T-helper 1 cell treated with Interleukin-12 subunit alpha and Interleukin-12 subunit beta and Interleukin-4 antibody, amounts not matched to agents 30 μg/mL and 1 μg/mL, for 36 hours (primary cell): Measurements from ENCODE around the gene AOPEP.
A peak's percentile ranks its signal among the peaks of the same experiment; 100 is the strongest.

Source experiments
- H3K27ac Mint-ChIP-seq: one replicate; pipeline ENCODE4 v1.8.0; 2021; ENCODE audit warnings: mild to moderate bottlenecking, mixed read lengths
- H3K27me3 Mint-ChIP-seq: one replicate; pipeline ENCODE4 v1.8.0; 2021; ENCODE audit warnings: low read depth, mixed read lengths
- H3K36me3 Mint-ChIP-seq: one replicate; pipeline ENCODE4 v1.8.0; 2021; ENCODE audit warnings: low read depth, mixed read lengths
- H3K4me1 Mint-ChIP-seq: one replicate; pipeline ENCODE4 v1.8.0; 2021; ENCODE audit warnings: low read depth, mixed read lengths
- H3K4me3 Mint-ChIP-seq: one replicate; pipeline ENCODE4 v1.8.0; 2021; ENCODE audit warnings: mild to moderate bottlenecking, moderate library complexity, mixed read lengths
- H3K9me3 Mint-ChIP-seq: one replicate; pipeline ENCODE4 v1.8.0; 2021; ENCODE audit warnings: mixed read lengths

The AOPEP gene

GRCh38 chr9:95035846-95036245, 309.3 kb downstream of the AOPEP start:
- Mint-ChIP-seq H3K36me3 (peaks cover 2% of the 10 kb centered on the region), H3K4me1 (peaks cover 9% of the 10 kb centered on the region), H3K4me3 (no peak overlapping the region), H3K27me3 (no peaks in the 10 kb centered on the region), H3K27ac (no peak overlapping the region), H3K9me3 (no peaks in the 10 kb centered on the region)

GRCh38 chr9:95036676-95037075, 310.2 kb downstream of the AOPEP start:
- no peaks in the 10 kb centered on the region for H3K27me3 Mint-ChIP-seq
- peaks cover 5% of the 10 kb centered on the region for H3K4me1 Mint-ChIP-seq
- peaks cover 2% of the 10 kb centered on the region for H3K36me3 Mint-ChIP-seq
- no peak overlapping the region for H3K4me3 Mint-ChIP-seq
- no peaks in the 10 kb centered on the region for H3K9me3 Mint-ChIP-seq
- H3K27ac Mint-ChIP-seq: no peak overlapping the region

GRCh38 chr9:95037789-95038521, 311.5 kb downstream of the AOPEP start:
- Mint-ChIP-seq H3K36me3 (peaks cover 2% of the 10 kb centered on the region), H3K4me3 (no peak overlapping the region), H3K9me3 (no peaks in the 10 kb centered on the region), H3K27ac (no peak overlapping the region), H3K27me3 (no peaks in the 10 kb centered on the region), H3K4me1 (peaks cover 4% of the 10 kb centered on the region)

GRCh38 chr9:95038666-95039065, 312.2 kb downstream of the AOPEP start:
- no peak overlapping the region for H3K4me3 Mint-ChIP-seq
- H3K36me3 Mint-ChIP-seq: peaks cover 2% of the 10 kb centered on the region
- no peak overlapping the region for H3K27ac Mint-ChIP-seq
- no peaks in the 10 kb centered on the region for H3K9me3 Mint-ChIP-seq
- no peaks in the 10 kb centered on the region for H3K27me3 Mint-ChIP-seq
- H3K4me1 Mint-ChIP-seq: peaks cover 4% of the 10 kb centered on the region

- H3K9me3 Mint-ChIP-seq: no peaks in the 10 kb centered on the region
- H3K36me3 Mint-ChIP-seq: no peaks in the 10 kb centered on the region
- no peak overlapping the region for H3K27ac Mint-ChIP-seq
- H3K4me1 Mint-ChIP-seq: peaks cover 4% of the 10 kb centered on the region
- no peak overlapping the region for H3K4me3 Mint-ChIP-seq
- peaks cover 4% of the 10 kb centered on the region for H3K27me3 Mint-ChIP-seq
Measured at GRCh38 chr9:95040106-95040505, 313.6 kb downstream of the AOPEP start.

DNA sequence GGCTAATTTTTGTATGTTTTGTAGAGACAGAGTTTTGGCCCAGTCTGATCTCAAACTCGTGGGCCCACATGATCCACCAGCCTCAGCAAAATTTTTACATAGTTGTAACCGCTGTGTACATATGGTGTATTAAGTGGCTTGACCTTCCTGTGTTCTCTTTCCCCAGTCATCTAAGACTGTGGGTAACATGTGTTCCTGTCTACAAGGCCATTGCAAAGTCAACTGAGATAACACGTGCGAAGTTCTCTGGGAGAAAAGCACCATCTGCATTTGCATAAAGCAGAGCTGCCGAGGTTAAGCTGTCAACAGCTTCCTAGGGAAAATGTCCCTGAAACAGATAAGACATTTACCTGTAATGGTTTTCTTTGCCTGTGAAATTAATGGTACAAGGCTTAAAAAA, 317.3 kb downstream of the AOPEP start:
- H3K4me1 Mint-ChIP-seq: peaks cover 7% of the 10 kb centered on the region
- H3K9me3 Mint-ChIP-seq: no peaks in the 10 kb centered on the region
- H3K27me3 Mint-ChIP-seq: peaks cover 26% of the 10 kb centered on the region
- H3K36me3 Mint-ChIP-seq: no peaks in the 10 kb centered on the region
- no peak overlapping the region for H3K4me3 Mint-ChIP-seq
- no peak overlapping the region for H3K27ac Mint-ChIP-seq

DNA sequence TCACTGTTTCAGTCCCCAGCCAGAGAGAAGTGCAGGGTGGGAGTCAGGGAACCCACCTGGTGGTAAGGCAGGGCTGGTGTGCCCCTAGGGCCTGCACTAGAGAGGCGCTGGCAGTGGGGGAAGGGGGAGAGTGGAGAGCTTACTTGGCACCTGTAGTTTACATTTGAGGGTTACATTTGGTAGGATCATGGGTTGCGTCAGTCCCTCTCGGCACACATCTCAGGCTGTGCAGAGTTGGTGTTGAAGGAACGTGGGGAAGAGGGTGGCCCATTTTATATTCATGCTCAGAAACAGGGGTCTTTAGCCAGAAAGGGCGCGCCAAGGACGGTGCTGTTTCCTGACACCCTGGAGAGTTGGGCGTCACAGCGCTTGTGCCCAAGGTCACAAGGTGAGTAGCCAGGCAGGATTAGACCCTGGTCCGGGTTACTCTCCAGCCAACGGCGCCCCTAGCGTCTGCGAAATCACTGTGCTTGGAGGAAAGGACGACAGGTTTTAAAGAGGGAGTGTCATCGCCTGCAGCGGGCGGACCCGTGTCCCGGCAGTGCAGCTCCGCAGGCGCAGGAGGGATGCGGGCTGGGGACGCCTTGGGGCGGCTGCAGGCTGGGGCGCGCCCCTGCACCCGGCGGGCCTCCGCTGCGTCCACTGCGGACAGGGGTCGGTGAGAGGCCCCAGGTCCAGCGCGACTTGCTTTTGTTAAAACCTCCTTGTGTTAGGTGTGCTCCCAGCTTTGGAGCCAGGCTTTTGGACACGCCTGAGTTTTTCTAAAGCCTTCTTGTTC, 318.4 kb downstream of the AOPEP start:
- Mint-ChIP-seq H3K9me3 (no peaks in the 10 kb centered on the region), H3K27ac (no peak overlapping the region), H3K4me3 (no peak overlapping the region), H3K4me1 (peaks cover 12% of the 10 kb centered on the region), H3K36me3 (no peaks in the 10 kb centered on the region), H3K27me3 (peaks cover 35% of the 10 kb centered on the region)

GRCh38 chr9:95045751-95046150, 319.3 kb downstream of the AOPEP start:
- Mint-ChIP-seq H3K27ac (no peak overlapping the region), H3K4me3 (no peak overlapping the region), H3K9me3 (no peaks in the 10 kb centered on the region), H3K36me3 (no peaks in the 10 kb centered on the region), H3K4me1 (peaks cover 12% of the 10 kb centered on the region), H3K27me3 (peaks cover 43% of the 10 kb centered on the region)

- H3K4me3 Mint-ChIP-seq: peak overlapping the region; percentile 23
- peaks cover 44% of the 10 kb centered on the region for H3K27me3 Mint-ChIP-seq
- H3K9me3 Mint-ChIP-seq: no peaks in the 10 kb centered on the region
- H3K36me3 Mint-ChIP-seq: no peaks in the 10 kb centered on the region
- no peak overlapping the region for H3K27ac Mint-ChIP-seq
- peaks cover 12% of the 10 kb centered on the region for H3K4me1 Mint-ChIP-seq
Measured at GRCh38 chr9:95047452-95048224, 321.1 kb downstream of the AOPEP start.

DNA sequence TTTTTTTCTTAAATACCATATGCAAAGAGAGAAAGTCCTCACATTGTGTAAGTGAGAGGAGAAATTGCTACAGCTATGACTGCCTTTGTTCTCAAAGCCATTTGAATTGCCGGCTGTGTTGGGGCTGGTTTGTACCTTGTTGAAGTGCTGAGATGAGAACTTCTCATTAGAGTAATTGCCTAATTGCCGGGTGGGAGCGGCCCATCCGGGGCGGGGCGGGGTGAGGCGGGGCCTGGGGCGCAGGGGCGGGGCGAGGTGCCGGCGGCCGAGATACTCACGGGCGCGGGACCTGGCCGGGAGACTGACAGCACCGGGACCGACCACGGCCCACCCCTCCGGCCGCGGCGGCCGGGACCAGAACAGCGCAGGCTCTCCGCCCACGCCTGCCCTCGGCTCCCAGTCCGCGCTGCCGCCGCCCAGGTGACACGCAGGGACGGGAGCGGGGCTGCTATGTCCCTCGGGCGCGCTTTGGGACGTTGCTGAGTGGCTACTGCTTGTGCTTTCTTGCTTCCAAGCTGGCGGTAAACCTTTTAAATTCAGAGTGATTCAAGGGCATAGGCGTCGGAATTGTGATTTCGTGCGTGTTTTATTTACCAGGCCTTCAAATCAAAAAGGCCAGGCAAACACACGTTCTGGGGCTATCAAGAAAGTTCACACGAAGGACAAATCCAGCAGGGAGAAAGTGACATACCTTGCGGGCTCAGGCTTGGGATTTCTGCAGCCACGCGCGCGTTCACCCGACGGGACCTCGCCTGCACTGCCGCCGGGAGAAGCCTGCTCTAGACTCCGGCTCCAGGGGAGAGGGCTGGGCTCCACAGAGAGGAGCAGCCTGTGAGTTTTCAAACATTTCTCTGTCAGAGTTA, 322.0 kb downstream of the AOPEP start:
- Mint-ChIP-seq H3K9me3 (no peaks in the 10 kb centered on the region), H3K27me3 (peaks cover 44% of the 10 kb centered on the region), H3K4me3 (peak overlapping the region; percentile 76), H3K36me3 (no peaks in the 10 kb centered on the region), H3K4me1 (peaks cover 12% of the 10 kb centered on the region), H3K27ac (no peak overlapping the region)

GRCh38 chr9:95049761-95050160, 323.3 kb downstream of the AOPEP start:
- Mint-ChIP-seq H3K27me3 (peaks cover 41% of the 10 kb centered on the region), H3K27ac (no peak overlapping the region), H3K36me3 (no peaks in the 10 kb centered on the region), H3K9me3 (no peaks in the 10 kb centered on the region), H3K4me1 (peaks cover 12% of the 10 kb centered on the region), H3K4me3 (no peak overlapping the region)

GRCh38 chr9:95053611-95054570, 327.4 kb downstream of the AOPEP start:
- Mint-ChIP-seq H3K4me1 (peaks cover 6% of the 10 kb centered on the region), H3K36me3 (no peaks in the 10 kb centered on the region), H3K4me3 (no peak overlapping the region), H3K27me3 (peaks cover 18% of the 10 kb centered on the region), H3K9me3 (no peaks in the 10 kb centered on the region), H3K27ac (no peak overlapping the region)

- Mint-ChIP-seq H3K27ac (no peak overlapping the region), H3K4me3 (no peak overlapping the region), H3K36me3 (no peaks in the 10 kb centered on the region), H3K27me3 (peaks cover 4% of the 10 kb centered on the region), H3K4me1 (peaks cover 2% of the 10 kb centered on the region), H3K9me3 (no peaks in the 10 kb centered on the region)
Measured at GRCh38 chr9:95055334-95055850, 328.9 kb downstream of the AOPEP start.
